ENCODE results near the gene NLGN1. TPM values are rescaled to one million over a fixed set of nuclear protein-coding genes. Genes with fewer than 3 reads are reported as not detected.

The NLGN1 gene
- total and polyA plus RNA-seq, 2 experiments from 2014 or later: 5.1 to 11.2 TPM

- WGBS (ENCODE audit: low lambda C conversion rate, missing lambda C conversion rate): 70% methylated on average over 1 of the region's 1 CpG
- H3K4me2 ChIP-seq: no peak overlapping the region
- TF ChIP-seq EZH2phosphoT487 (IDR thresholded peaks at IDR 0.05; ENCODE audit: low read depth, severe bottlenecking, unreplicated experiment): no peak
- TF ChIP-seq EZH2 (IDR thresholded peaks at IDR 0.05; ENCODE audit: borderline replicate concordance): no peak
- TF ChIP-seq CTCF (IDR thresholded peaks at IDR 0.05; ENCODE audit: poor library complexity): no peak
Measured at GRCh38 chr3:173663696-173664111, 266.2 kb downstream of the NLGN1 start.

GRCh38 chr3:173676094-173676493, 278.6 kb downstream of the NLGN1 start:
- TF ChIP-seq CTCF (IDR thresholded peaks at IDR 0.05; ENCODE audit: poor library complexity) (no peak), EZH2 (IDR thresholded peaks at IDR 0.05; ENCODE audit: borderline replicate concordance) (no peak), EZH2phosphoT487 (IDR thresholded peaks at IDR 0.05; ENCODE audit: low read depth, severe bottlenecking, unreplicated experiment) (no peak)

More at GRCh38 chr3:173663696-173664111, 266.2 kb downstream of the NLGN1 start:
- H3K9me3 ChIP-seq (ENCODE audit: low read depth): no peaks in the 10 kb centered on the region
- H3K27me3 ChIP-seq: no peaks in the 10 kb centered on the region
- no peaks in the 10 kb centered on the region for H3K36me3 ChIP-seq (replicated peaks; ENCODE audit: insufficient read depth, low read depth)
- H3K4me1 ChIP-seq (ENCODE audit: insufficient read depth): peaks cover 7% of the 10 kb centered on the region
- no peak overlapping the region for H2AFZ ChIP-seq
- no peak overlapping the region for H3K27ac ChIP-seq
- H4K20me1 ChIP-seq (ENCODE audit: insufficient read depth, poor library complexity, severe bottlenecking): no peaks in the 10 kb centered on the region
- no peak for DNase-seq (ENCODE audit: low spot score)
- no peaks in the 10 kb centered on the region for H3K79me2 ChIP-seq
- H3K4me3 ChIP-seq: no peak overlapping the region
- H3K9me2 ChIP-seq (replicated peaks; ENCODE audit: insufficient read depth): no peaks in the 10 kb centered on the region

GRCh38 chr3:173681188-173681678, 283.7 kb downstream of the NLGN1 start:
- no peak for DNase-seq (ENCODE audit: low spot score)
- no peak overlapping the region for H3K4me3 ChIP-seq
- H3K9me3 ChIP-seq (ENCODE audit: low read depth): no peaks in the 10 kb centered on the region
- no peaks in the 10 kb centered on the region for H3K36me3 ChIP-seq (replicated peaks; ENCODE audit: insufficient read depth, low read depth)
- no peaks in the 10 kb centered on the region for H3K79me2 ChIP-seq
- H3K9me2 ChIP-seq (replicated peaks; ENCODE audit: insufficient read depth): no peaks in the 10 kb centered on the region
- H3K4me1 ChIP-seq (ENCODE audit: insufficient read depth): no peaks in the 10 kb centered on the region
- H3K4me2 ChIP-seq: no peak overlapping the region
- H3K27ac ChIP-seq: no peak overlapping the region
- WGBS (ENCODE audit: low lambda C conversion rate, missing lambda C conversion rate): 89% methylated on average over 1 of the region's 1 CpG
- no peaks in the 10 kb centered on the region for H3K27me3 ChIP-seq
- TF ChIP-seq EZH2 (IDR thresholded peaks at IDR 0.05; ENCODE audit: borderline replicate concordance): no peak
- TF ChIP-seq EZH2phosphoT487 (IDR thresholded peaks at IDR 0.05; ENCODE audit: low read depth, severe bottlenecking, unreplicated experiment): no peak
- TF ChIP-seq CTCF (IDR thresholded peaks at IDR 0.05; ENCODE audit: poor library complexity): no peak
- no peaks in the 10 kb centered on the region for H4K20me1 ChIP-seq (ENCODE audit: insufficient read depth, poor library complexity, severe bottlenecking)
- no peak overlapping the region for H2AFZ ChIP-seq

More at GRCh38 chr3:173676094-173676493, 278.6 kb downstream of the NLGN1 start:
- Histone ChIP-seq H4K20me1 (ENCODE audit: insufficient read depth, poor library complexity, severe bottlenecking) (no peaks in the 10 kb centered on the region), H3K4me1 (ENCODE audit: insufficient read depth) (no peaks in the 10 kb centered on the region), H3K9me2 (replicated peaks; ENCODE audit: insufficient read depth) (no peaks in the 10 kb centered on the region), H3K4me3 (no peak overlapping the region), H3K36me3 (replicated peaks; ENCODE audit: insufficient read depth, low read depth) (no peaks in the 10 kb centered on the region), H3K27ac (no peak overlapping the region), H2AFZ (no peak overlapping the region), H3K79me2 (no peaks in the 10 kb centered on the region), H3K9me3 (ENCODE audit: low read depth) (no peaks in the 10 kb centered on the region), H3K27me3 (no peaks in the 10 kb centered on the region), H3K4me2 (no peak overlapping the region)
- no peak for DNase-seq (ENCODE audit: low spot score)
- 63% methylated on average over 1 of the region's 1 CpG for WGBS (ENCODE audit: low lambda C conversion rate, missing lambda C conversion rate)

Measured in hepatocyte (in vitro differentiated cells).